Heart right ventricle (tissue), 16 donors: Measurements from ENCODE around the gene SLC37A3. TPM values are rescaled to one million over a fixed set of nuclear protein-coding genes. Genes with fewer than 3 reads are reported as not detected.
A peak's percentile ranks its signal among the peaks of the same experiment; 100 is the strongest.
"Not testable (repeated sequence)": the region's sequence is repeated elsewhere in the genome, so short reads cannot be mapped to it uniquely, and the experiment has no call there.

Experiments
- ATAC-seq, 8 donors: fragments of 200-7000 bp; cut with Tn5 transposase; one replicate each; pipeline ENCODE4 v1.9.1; 2020; ENCODE audit warnings: mild to moderate bottlenecking in 8 of 8, moderate library complexity in 8 of 8, moderate number of reproducible peaks in 1 of 8
- DNase-seq, 2 donors: peaks; one replicate each; pipeline ENCODE4 v3.0.0-alpha.2; 2020
- H3K27ac ChIP-seq, 10 donors: fragments of 200-600 bp; sonication (generic) in 2 of 10; one replicate each; pipeline versions ENCODE4 v1.5.0 to v1.8.0; 2020 to 2022; ENCODE audit warnings: mild to moderate bottlenecking in 3 of 10
- H3K27me3 ChIP-seq, 7 donors: fragments of 200-600 bp; one replicate each; pipeline ENCODE4 v1.8.0; 2021 to 2022; ENCODE audit warnings: mild to moderate bottlenecking in 2 of 7
- H3K36me3 ChIP-seq, 9 donors: fragments of 200-600 bp; sonication (generic) in 1 of 9; one replicate each; pipeline versions ENCODE4 v1.5.0 to v1.8.0; 2020 to 2022; ENCODE audit warnings: mild to moderate bottlenecking in 2 of 9
- H3K4me1 ChIP-seq, 9 donors: fragments of 200-600 bp; sonication (generic) in 1 of 9; one replicate each; pipeline versions ENCODE4 v1.5.0 to v1.8.0; 2020 to 2022; ENCODE audit warnings: mild to moderate bottlenecking in 4 of 9
- H3K4me3 ChIP-seq, 10 donors: fragments of 200-600 bp; sonication (generic) in 2 of 10; one replicate each; pipeline versions ENCODE4 v1.5.0 to v1.8.0; 2020 to 2022; ENCODE audit warnings: mild to moderate bottlenecking in 7 of 10, moderate library complexity in 2 of 10
- H3K9me3 ChIP-seq, 11 donors: fragments of 200-600 bp in 10 of 11; sonication (generic) in 2 of 11; one replicate each; pipeline versions ENCODE4 v1.5.0 to v1.8.0; 2013 to 2022; ENCODE audit warnings: mild to moderate bottlenecking in 2 of 11, control low read depth in 1 of 11, moderate library complexity in 1 of 11
- CTCF ChIP-seq, 9 donors: fragments of 200-600 bp; sonication (generic) in 2 of 9; IDR thresholded peaks; one replicate each; pipeline versions ENCODE4 v1.5.0 to v1.8.0; 2021 to 2022; ENCODE audit warnings: antibody characterized with exemption in 9 of 9, mild to moderate bottlenecking in 5 of 9, moderate library complexity in 1 of 9
- WGBS, 2 donors: extraction: QIAGEN DNeasy Blood & Tissue Kit; methylation state at CpG; one replicate each; pipeline ENCODE4 v1.1.7; 2013; ENCODE audit warnings: inconsistent platforms in 1 of 2; 5-methylcytosine and 5-hydroxymethylcytosine counted together
- intact Hi-C, 10 donors: fragments of 100-400 bp; cut with DNase I; formaldehyde crosslinking; loops; one replicate each; pipeline versions ENCODE4 v1.11.1 to v1.14.2; 2022
- polyA plus RNA-seq, 2 donors: library from polyadenylated mRNA; stranded (reverse); fragments of 200-250 nt; gene quantifications; one replicate each; pipeline ENCODE4 v1.2.3, GENCODE V29; 2013
- total RNA-seq, 10 donors: library from RNA; stranded (reverse); fragmentation: NEBNext Ultra II Directional in 3 of 10; extraction: Animal tissue kit (Norgen Biotek cat#: 25700) in 3 of 10; gene quantifications; one replicate each; pipeline versions ENCODE4 v1.2.1 to v1.2.4, GENCODE V29; 2021 to 2023
- donor health status: Arrhythmogenic right ventricular cardiomyopathy.
- donor health status: ischemic (EF 13 %, LVEDD 7.1; RV severe dilation, severe dysfunction).
- donor health status: healthy with polysubstance abuse.
- donor health status: DM: no; HTN: yes; CAD: no.
- donor health status: DM: no; HTN: no; CAD: no.
- donor health status: ischemic (EF 25% LVEDD 6.9; RV normal size, moderate dysfunction).
- donor health status: ischemic (EF 25% LVEDD 5.7; RV mildly dilated, moderate dysfunction).
- donor health status: healthy.
- donor health status: DM: yes; HTN: yes; CAD: no.
- donor health status: Ischemic cardiomyopathy.
- donor health status: ischemic (EF 35%, LVEDD 5.7; RV mildly dilated, moderate dysfunction).
- donor health status: nonischemic (EF 11% LVEDD 7.7; RV severe dilation, severe dysfunction).
- donor health status: DM: yes; HTN: yes; CAD: no.
- donor health status: PGD.
- donor health status: ischemic (EF 29% LVEDD 5.4; RV normal size, mild dysfunction).
- donor health status: nonischemic (EF 23%, LVEDD 6.1; RV moderate dilation, normal function).

SLC37A3 gene
- total and polyA plus RNA-seq, 12 donors = 5.2 to 16.6 (median 10.1) TPM

GRCh38 chr7:140325600-140325999 is 72.7 kb downstream of the SLC37A3 start:
- WGBS, 2 donors = 58 to 70% methylated on average over 8 of the region's 8 CpGs

GRCh38 chr7:140324714-140325113 is 73.6 kb downstream of the SLC37A3 start:
- intact Hi-C loops = loop anchor here in 6 of 10 donors (5.0 kb wide), 2 partner anchors 147 to 152 kb away; partner anchors contain the start of gene KDM7A (in 4 of the 6)
- H3K36me3 ChIP-seq = no peaks in the 10 kb centered on the region
- no peak overlapping the region for H3K27ac ChIP-seq
- WGBS, 2 donors = 85 to 96% methylated on average over 2 of the region's 2 CpGs
- DNase-seq (no peak), ATAC-seq (no peak)
- TF ChIP-seq CTCF (IDR thresholded peaks at IDR 0.05) = no peak
- H3K27me3 ChIP-seq = no peaks in the 10 kb centered on the region
- peaks cover 0 to 14% (median 10%) of the 10 kb centered on the region in 9 donors for H3K4me1 ChIP-seq
- peaks cover 0 to 7% (median 0%) of the 10 kb centered on the region in 11 donors for H3K9me3 ChIP-seq
- no peak overlapping the region for H3K4me3 ChIP-seq

More at GRCh38 chr7:140325600-140325999, 72.7 kb downstream of the SLC37A3 start:
- ATAC-seq (peak in 2 of 8 donors; percentile 22 to 32), DNase-seq (no peak)
- H3K27ac ChIP-seq = peak overlapping the region in 1 of 10 donors; percentile 0
- no peaks in the 10 kb centered on the region for H3K36me3 ChIP-seq
- H3K9me3 ChIP-seq = no peaks in the 10 kb centered on the region
- H3K27me3 ChIP-seq = no peaks in the 10 kb centered on the region
- H3K4me3 ChIP-seq = peak overlapping the region in 2 of 10 donors; percentile 2 to 22
- TF ChIP-seq CTCF (IDR thresholded peaks at IDR 0.05) = no peak
- intact Hi-C loops = loop anchor here in 6 of 10 donors (5.0 kb wide), 2 partner anchors 148 to 153 kb away; partner anchors contain the start of gene KDM7A (in 4 of the 6)
- peaks cover 0 to 14% (median 10%) of the 10 kb centered on the region in 9 donors for H3K4me1 ChIP-seq

DNA sequence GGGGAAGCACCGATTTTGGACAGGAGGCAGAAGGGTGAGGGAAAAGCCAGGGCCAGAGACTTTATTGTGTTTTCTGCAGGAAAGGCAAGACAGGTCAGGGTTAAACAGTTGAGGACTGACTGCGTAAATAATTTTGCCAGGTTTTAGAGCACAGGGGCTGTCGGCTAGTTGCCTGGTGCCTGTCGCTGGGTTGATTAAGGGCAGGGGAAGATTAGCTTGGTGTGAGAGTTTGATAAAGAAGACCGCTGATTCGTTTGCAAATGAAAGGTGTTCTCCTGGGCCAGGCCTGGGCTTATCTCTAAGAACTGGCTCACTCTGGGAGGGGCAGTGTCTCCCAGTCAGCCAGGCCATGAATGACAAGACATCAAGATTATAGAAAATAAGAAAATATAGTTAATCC is 75.6 kb downstream of the SLC37A3 start:
- H3K27ac ChIP-seq = no peak overlapping the region
- ATAC-seq (no peak), DNase-seq (no peak)
- no peak overlapping the region for H3K4me3 ChIP-seq
- peaks cover 0 to 8% (median 0%) of the 10 kb centered on the region in 11 donors for H3K9me3 ChIP-seq
- WGBS, 2 donors = 41 to 52% methylated on average over 6 of the region's 6 CpGs
- H3K4me1 ChIP-seq = peaks cover 0 to 21% (median 10%) of the 10 kb centered on the region in 9 donors
- H3K36me3 ChIP-seq = no peaks in the 10 kb centered on the region
- H3K27me3 ChIP-seq = no peaks in the 10 kb centered on the region
- no peak for TF ChIP-seq CTCF (IDR thresholded peaks at IDR 0.05)
- intact Hi-C loops = no loop called here

GRCh38 chr7:140320078-140320477 is 78.3 kb downstream of the SLC37A3 start:
- ATAC-seq, DNase-seq, intact Hi-C loops, H3K27me3 ChIP-seq, H3K9me3 ChIP-seq, H3K36me3 ChIP-seq, H3K27ac ChIP-seq, H3K4me3 ChIP-seq: not testable (repeated sequence)
- WGBS, 2 donors = 95 to 97% methylated on average over 4 of the region's 4 CpGs
- peaks cover 0 to 32% (median 13%) of the 10 kb centered on the region in 9 donors for H3K4me1 ChIP-seq

DNA sequence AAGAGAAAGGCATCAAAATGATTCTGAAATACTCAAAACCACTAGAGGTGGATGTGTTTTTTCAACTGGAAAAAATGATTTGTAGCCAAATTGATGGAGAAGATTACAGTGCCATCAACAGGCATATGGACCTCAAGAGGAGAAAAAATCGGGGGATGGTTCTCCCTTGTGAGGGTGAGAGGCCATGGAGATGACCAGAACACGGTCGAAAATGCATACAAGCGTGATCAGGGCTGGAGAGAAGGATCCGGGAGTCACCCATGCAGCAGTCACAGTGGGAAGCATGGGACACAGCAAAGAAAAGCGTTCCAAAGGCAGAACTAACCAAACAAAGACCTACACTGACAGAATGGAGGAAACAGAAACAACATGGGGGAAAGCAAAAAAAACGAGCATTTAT is 80.3 kb downstream of the SLC37A3 start:
- WGBS, 2 donors = 95 to 96% methylated on average over 7 of the region's 7 CpGs
- Histone ChIP-seq H3K36me3 (no peaks in the 10 kb centered on the region), H3K4me3 (no peak overlapping the region), H3K27ac (no peak overlapping the region), H3K4me1 (peaks cover 0 to 53% (median 13%) of the 10 kb centered on the region in 9 donors), H3K27me3 (no peaks in the 10 kb centered on the region), H3K9me3 (peaks cover 0 to 8% (median 0%) of the 10 kb centered on the region in 11 donors)
- no peak for TF ChIP-seq CTCF (IDR thresholded peaks at IDR 0.05)
- DNase-seq (no peak), ATAC-seq (no peak)
- intact Hi-C loops = loop anchor here in 2 of 10 donors (5.0 to 10.0 kb wide), 2 partner anchors 133 to 141 kb away; partner anchors contain the start of gene KDM7A (in 1 of the 2)
